K562 (cell line): ENCODE data around the gene TOGARAM2. TPM values are rescaled to one million over a fixed set of nuclear protein-coding genes. Genes with fewer than 3 reads are reported as not detected.

Source experiments
- ATAC-seq: fragments of 200-7000 bp; cut with Tn5 transposase; 3 replicates; pipeline ENCODE4 v1.9.1; 2020; ENCODE audit warnings: moderate library complexity
- BruUV-seq: library from RNA; stranded (reverse); fragments of 400-500 nt; replicated peaks from 2 replicates; lab custom pipeline; 2021; lab: Mats Ljungman, UMichigan
- CTCF ChIA-PET: fragments of 300-600 bp; formaldehyde crosslinking; extraction: SDS; loops from one replicate; lab custom pipeline; 2021; ENCODE audit warnings: low intra/inter-chr PET ratio; lab: Yijun Ruan, JAX
- POLR2A ChIA-PET: fragments of 300-600, 350-650 bp; sonication (Branson Sonifier 250); formaldehyde crosslinking; extraction: SDS; loops from one replicate; lab custom pipeline; 2021; ENCODE audit warnings: antibody characterized with exemption, inconsistent platforms; lab: Yijun Ruan, JAX
- DNase-seq, 4 experiments: peaks; one replicate each; pipeline versions ENCODE4 v3.0.0 to v3.0.0-alpha.2; 2011 to 2018; ENCODE audit warnings: low spot score in 3 of 4, mixed read lengths in 3 of 4; ENCODE audit errors: extremely low read depth in 1 of 4
- FAIRE-seq: peaks from 2 replicates; lab custom pipeline; 2011; peaks lifted over from hg19 to GRCh38; lab: Jason Lieb, UNC
- H2AFZ ChIP-seq: 2 replicates; pipeline ENCODE4 v1.6.0; 2011; ENCODE audit warnings: low read depth, low read length, control low read depth, inconsistent platforms
- H3K27ac ChIP-seq: fragments of 200-600 bp; 3 replicates; pipeline ENCODE4 v1.8.0; 2011; ENCODE audit warnings: low read depth, mild to moderate bottlenecking, control low read depth, inconsistent platforms, low read length, moderate library complexity, mixed read lengths; ENCODE audit errors: extremely low read depth
- H3K27me3 ChIP-seq, 2 experiments: fragments of 300-600 bp in 1 of 2; 2 replicates in 1 of 2; 3 replicates in 1 of 2; pipeline versions ENCODE4 v1.6.0 to v1.8.0; 2011; ENCODE audit warnings: inconsistent platforms in 2 of 2, low read length in 2 of 2, mild to moderate bottlenecking in 1 of 2, mixed read lengths in 1 of 2, moderate library complexity in 1 of 2; ENCODE audit not compliant: control insufficient read depth in 2 of 2, insufficient read depth in 2 of 2
- H3K36me3 ChIP-seq: fragments of 300-600 bp; 3 replicates; pipeline ENCODE4 v1.8.0; 2011; ENCODE audit warnings: mild to moderate bottlenecking, low read length, inconsistent platforms; ENCODE audit not compliant: control insufficient read depth, insufficient read depth
- H3K4me1 ChIP-seq, 2 experiments: fragments of 200-600 bp in 1 of 2; replicated peaks in 1 of 2; 2 replicates in 1 of 2; 3 replicates in 1 of 2; pipeline versions ENCODE4 v1.5.1 to v1.8.0; 2011; ENCODE audit warnings: inconsistent platforms in 2 of 2, low read length in 2 of 2, mild to moderate bottlenecking in 1 of 2, mixed read lengths in 1 of 2, moderate library complexity in 1 of 2; ENCODE audit not compliant: control insufficient read depth in 2 of 2, insufficient read depth in 2 of 2
- H3K4me2 ChIP-seq: 2 replicates; pipeline ENCODE4 v1.6.1; 2011; ENCODE audit warnings: low read length, control low read depth, inconsistent platforms, mixed read lengths; ENCODE audit not compliant: insufficient read depth
- H3K4me3 ChIP-seq: fragments of 200-600 bp; sonication (generic), shearing (Covaris generic); 2 replicates; pipeline ENCODE4 v1.5.1; 2016; ENCODE audit warnings: control low read depth, inconsistent platforms
- H3K79me2 ChIP-seq: fragments of 200-600 bp; 3 replicates; pipeline ENCODE4 v1.8.0; 2011; ENCODE audit warnings: low read length, inconsistent platforms; ENCODE audit not compliant: control insufficient read depth, insufficient read depth
- H3K9ac ChIP-seq, 2 experiments: 2 replicates each; pipeline versions ENCODE4 v1.6.0 to v1.6.1; 2011; ENCODE audit warnings: low read depth in 2 of 2, low read length in 2 of 2, control low read depth in 1 of 2, inconsistent platforms in 1 of 2, mild to moderate bottlenecking in 1 of 2, mixed read lengths in 1 of 2; ENCODE audit not compliant: insufficient read depth in 1 of 2
- H3K9me1 ChIP-seq: one replicate; pipeline ENCODE4 v1.6.0; 2011; ENCODE audit warnings: inconsistent platforms, mild to moderate bottlenecking, low read length, moderate library complexity; ENCODE audit not compliant: control insufficient read depth, insufficient read depth
- H3K9me3 ChIP-seq: replicated peaks from 2 replicates; pipeline ENCODE4 v1.5.1; 2011; ENCODE audit warnings: low read depth, low read length, inconsistent platforms; ENCODE audit not compliant: control insufficient read depth, insufficient read depth
- H4K20me1 ChIP-seq: replicated peaks from 2 replicates; pipeline ENCODE4 v1.6.1; 2011; ENCODE audit warnings: low read length, inconsistent platforms, mixed read lengths; ENCODE audit not compliant: control insufficient read depth, insufficient read depth
- BRD4 ChIP-seq: fragments of 200-600 bp; sonication (generic); IDR thresholded peaks from 2 replicates; pipeline ENCODE4 v1.6.1; 2017; ENCODE audit warnings: inconsistent platforms
- HNRNPK ChIP-seq: fragments of 200-400 bp; formaldehyde crosslinking; IDR thresholded peaks from one replicate; pipeline ENCODE4 v1.6.1; 2018; ENCODE audit warnings: mild to moderate bottlenecking, low read depth, low read length; ENCODE audit not compliant: poor library complexity, severe bottlenecking
- RAD21 ChIP-seq, 2 experiments: fragments of 250-450 bp in 1 of 2; fragments of 450-650 bp in 1 of 2; sonication (Bioruptor Pico) in 1 of 2; formaldehyde crosslinking in 1 of 2; IDR thresholded peaks in 1 of 2; conservative IDR thresholded peaks in 1 of 2; 2 replicates each; pipeline versions ENCODE4 v1.4.0 to v1.8.0; 2020 to 2022; ENCODE audit warnings: mild to moderate bottlenecking in 2 of 2, moderate library complexity in 1 of 2
- SIRT6 ChIP-seq: IDR thresholded peaks from one replicate; pipeline ENCODE4 v1.6.1; 2012; ENCODE audit warnings: low read depth, mild to moderate bottlenecking, control low read depth, inconsistent platforms, low read length, moderate library complexity
- TEAD1 ChIP-seq, 2 experiments: fragments of 450-650 bp in 1 of 2; sonication (generic) in 1 of 2; formaldehyde crosslinking; IDR thresholded peaks; 2 replicates each; pipeline versions ENCODE4 v1.4.0 to v1.8.0; 2020 to 2022; ENCODE audit warnings: mild to moderate bottlenecking in 2 of 2, missing genetic modification reagents in 1 of 2
- ZBED1 ChIP-seq: IDR thresholded peaks from 2 replicates; pipeline ENCODE4 v1.6.1; 2014
- ZNF586 ChIP-seq: fragments of 450-650 bp; formaldehyde crosslinking; conservative IDR thresholded peaks from 2 replicates; pipeline ENCODE4 v1.4.0; 2020; ENCODE audit warnings: mild to moderate bottlenecking, moderate library complexity
- WGBS: fragments of 100-300 bp; shearing (Covaris generic); methylation state at CpG from one replicate; pipeline ENCODE4 v1.1.6; 2016; ENCODE audit warnings: low coverage, mixed read lengths; ENCODE audit not compliant: insufficient coverage; ENCODE audit errors: missing lambda C conversion rate; 5-methylcytosine and 5-hydroxymethylcytosine counted together
- in situ Hi-C: fragments of 300-500 bp; cut with MboI; formaldehyde crosslinking; loops from 4 replicates; pipeline ENCODE4 v1.15.0; 2018; ENCODE audit warnings: inconsistent platforms, mixed read lengths
- intact Hi-C: fragments of 100-400 bp; cut with micrococcal nuclease; formaldehyde crosslinking; loops from 2 replicates; pipeline ENCODE4 v1.14.2; 2022
- polyA plus RNA-seq, 8 experiments: library from polyadenylated mRNA; depleted of rRNA in 4 of 8; stranded (reverse) in 5 of 8; unstranded in 3 of 8; fragments of >200 nt; fragmentation: Nextera tagmentation in 2 of 8; fragmentation: Illumina TruSeq in 1 of 8; extraction: Ambion mirVana in 2 of 8; extraction: Trizol in 1 of 8; gene quantifications; 2 replicates each; pipeline versions ENCODE4 v1.2.1 to v1.2.3, GENCODE V29; 2011 to 2014; ENCODE audit warnings: inconsistent platforms in 1 of 8, missing spikeins in 1 of 8
- total RNA-seq, 7 experiments: library from RNA; depleted of rRNA in 6 of 7; stranded (reverse); fragments of >200 nt in 6 of 7; fragmentation: Illumina TruSeq in 2 of 7; extraction: Trizol in 2 of 7; gene quantifications; 2 replicates each; pipeline versions ENCODE4 v1.2.1 to v1.2.3, GENCODE V29; 2011 to 2021; ENCODE audit warnings: low replicate concordance in 1 of 7
- TF ChIP-seq, protein P1 (sequence below), 2 experiments: fragments of 450-650 bp in 1 of 2; sonication (generic) in 1 of 2; formaldehyde crosslinking in 1 of 2; IDR thresholded peaks; 2 replicates each; pipeline versions ENCODE4 v1.7.1 to v1.9.0; 2016 to 2022; ENCODE audit warnings: inconsistent platforms in 1 of 2, mild to moderate bottlenecking in 1 of 2, missing genetic modification reagents in 1 of 2
- TF ChIP-seq, protein P2 (sequence below): fragments of 450-650 bp; formaldehyde crosslinking; conservative IDR thresholded peaks from 2 replicates; pipeline ENCODE4 v1.4.0; 2022; ENCODE audit warnings: mild to moderate bottlenecking, missing genetic modification characterization

Gene TOGARAM2
- total and polyA plus RNA-seq, 9 of the 15 experiments (the other 6 are each of a cell fraction or from before 2014, with no cell fraction given): not detected

DNA sequence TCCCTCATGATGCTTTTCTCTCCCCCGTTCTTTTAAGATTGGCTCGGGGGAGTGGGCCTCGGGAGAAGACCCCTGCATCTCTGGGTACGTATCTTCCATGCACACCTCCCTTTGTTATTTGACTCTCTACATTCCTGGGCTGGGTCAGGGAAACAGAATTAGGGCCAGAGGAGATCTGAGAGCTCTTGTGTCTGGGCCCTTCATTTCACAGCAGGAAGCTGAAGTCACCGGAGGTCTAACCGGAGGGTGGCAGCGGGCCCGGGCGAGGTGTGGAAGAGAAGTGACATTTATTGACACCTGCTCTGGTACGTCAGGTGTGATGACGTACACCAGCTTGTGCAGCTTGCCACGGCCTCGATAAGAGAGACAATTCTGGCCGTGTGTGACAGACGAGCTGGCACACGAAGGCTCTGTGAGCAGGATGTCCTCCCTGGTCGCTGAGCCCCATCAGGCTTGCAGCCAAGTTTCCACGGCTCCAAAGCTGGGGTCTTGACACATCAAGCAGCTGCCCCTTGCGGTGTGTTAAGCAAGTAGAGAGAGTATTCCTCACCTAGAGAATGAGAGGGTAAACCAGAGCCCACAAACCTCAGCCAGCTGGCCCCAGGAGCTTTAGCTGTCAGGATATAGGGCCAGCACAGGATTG lies 30.4 kb downstream of the TOGARAM2 start (continued):
- no peak for TF ChIP-seq TEAD1 (CRISPR knock-in tag; IDR thresholded peaks at IDR 0.05)

DNA sequence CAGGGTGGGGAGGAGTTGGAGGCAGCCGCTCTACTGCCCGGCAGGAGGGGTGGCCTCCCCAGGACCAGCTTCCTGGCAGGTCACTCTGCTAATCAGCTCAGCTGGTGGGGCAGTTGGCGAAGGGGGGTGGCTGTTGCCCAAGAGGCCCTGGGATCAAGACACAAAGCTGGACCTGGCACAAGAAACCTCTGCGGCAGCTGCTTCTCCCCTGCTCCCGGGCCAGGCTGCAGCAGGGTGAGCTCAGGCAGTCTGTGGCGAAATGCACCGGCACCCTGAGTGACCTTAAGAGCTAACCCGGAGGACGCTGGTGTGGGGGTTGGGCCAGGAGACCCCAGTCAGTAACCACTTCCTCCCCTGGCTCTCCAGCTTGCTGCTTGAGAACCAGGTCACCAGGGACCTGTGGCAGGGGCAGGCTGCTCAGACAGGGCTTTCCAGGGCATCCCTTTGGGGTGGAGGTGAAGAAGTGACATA lies 31.1 kb downstream of the TOGARAM2 start:
- no peak for DNase-seq
- Histone ChIP-seq H3K79me2 (no peaks in the 10 kb centered on the region), H3K4me1 (peaks cover 3% of the 10 kb centered on the region in 2 experiments; a peak in 4 of 5 replicates), H3K36me3 (no peaks in the 10 kb centered on the region), H3K9ac (no peak overlapping the region), H3K4me3 (no peak overlapping the region), H3K27ac (no peak overlapping the region), H4K20me1 (no peaks in the 10 kb centered on the region), H3K4me2 (no peak overlapping the region), H3K27me3 (peaks cover 36 to 82% of the 10 kb centered on the region in 2 experiments), H2AFZ (no peak overlapping the region), H3K9me1 (peaks cover under 1% of the 10 kb centered on the region), H3K9me3 (no peaks in the 10 kb centered on the region)
- ATAC-seq: no peak
- BruUV-seq: no TSS peak
- WGBS: 3% methylated on average over 9 of the region's 9 CpGs
- in situ Hi-C loops: no loop called here
- CTCF ChIA-PET: no interaction called here
- POLR2A ChIA-PET: interaction anchor here (0.7 kb wide), 1 partner anchor 712 kb away, joined by 3 read pairs; no protein-coding TSS in a partner anchor
- intact Hi-C loops: loop anchor here (5.0 kb wide), 1 partner anchor 55 kb away; no protein-coding TSS in a partner anchor
- FAIRE-seq: no peak
- TF ChIP-seq RAD21 (CRISPR knock-in tag; conservative IDR thresholded peaks at IDR 0.05 in 1 of 2, IDR thresholded peaks at IDR 0.05 in 1 of 2): no peak
- no peak for TF ChIP-seq HNRNPK
- TF ChIP-seq SIRT6: no peak
- no peak for TF ChIP-seq ZNF586 (CRISPR knock-in tag)
- TF ChIP-seq, protein P1, sequence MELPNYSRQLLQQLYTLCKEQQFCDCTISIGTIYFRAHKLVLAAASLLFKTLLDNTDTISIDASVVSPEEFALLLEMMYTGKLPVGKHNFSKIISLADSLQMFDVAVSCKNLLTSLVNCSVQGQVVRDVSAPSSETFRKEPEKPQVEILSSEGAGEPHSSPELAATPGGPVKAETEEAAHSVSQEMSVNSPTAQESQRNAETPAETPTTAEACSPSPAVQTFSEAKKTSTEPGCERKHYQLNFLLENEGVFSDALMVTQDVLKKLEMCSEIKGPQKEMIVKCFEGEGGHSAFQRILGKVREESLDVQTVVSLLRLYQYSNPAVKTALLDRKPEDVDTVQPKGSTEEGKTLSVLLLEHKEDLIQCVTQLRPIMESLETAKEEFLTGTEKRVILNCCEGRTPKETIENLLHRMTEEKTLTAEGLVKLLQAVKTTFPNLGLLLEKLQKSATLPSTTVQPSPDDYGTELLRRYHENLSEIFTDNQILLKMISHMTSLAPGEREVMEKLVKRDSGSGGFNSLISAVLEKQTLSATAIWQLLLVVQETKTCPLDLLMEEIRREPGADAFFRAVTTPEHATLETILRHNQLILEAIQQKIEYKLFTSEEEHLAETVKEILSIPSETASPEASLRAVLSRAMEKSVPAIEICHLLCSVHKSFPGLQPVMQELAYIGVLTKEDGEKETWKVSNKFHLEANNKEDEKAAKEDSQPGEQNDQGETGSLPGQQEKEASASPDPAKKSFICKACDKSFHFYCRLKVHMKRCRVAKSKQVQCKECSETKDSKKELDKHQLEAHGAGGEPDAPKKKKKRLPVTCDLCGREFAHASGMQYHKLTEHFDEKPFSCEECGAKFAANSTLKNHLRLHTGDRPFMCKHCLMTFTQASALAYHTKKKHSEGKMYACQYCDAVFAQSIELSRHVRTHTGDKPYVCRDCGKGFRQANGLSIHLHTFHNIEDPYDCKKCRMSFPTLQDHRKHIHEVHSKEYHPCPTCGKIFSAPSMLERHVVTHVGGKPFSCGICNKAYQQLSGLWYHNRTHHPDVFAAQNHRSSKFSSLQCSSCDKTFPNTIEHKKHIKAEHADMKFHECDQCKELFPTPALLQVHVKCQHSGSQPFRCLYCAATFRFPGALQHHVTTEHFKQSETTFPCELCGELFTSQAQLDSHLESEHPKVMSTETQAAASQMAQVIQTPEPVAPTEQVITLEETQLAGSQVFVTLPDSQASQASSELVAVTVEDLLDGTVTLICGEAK (IDR thresholded peaks at IDR 0.05): no peak
- TF ChIP-seq, protein P1 (CRISPR knock-in tag; IDR thresholded peaks at IDR 0.05): no peak
- TF ChIP-seq, protein P2, sequence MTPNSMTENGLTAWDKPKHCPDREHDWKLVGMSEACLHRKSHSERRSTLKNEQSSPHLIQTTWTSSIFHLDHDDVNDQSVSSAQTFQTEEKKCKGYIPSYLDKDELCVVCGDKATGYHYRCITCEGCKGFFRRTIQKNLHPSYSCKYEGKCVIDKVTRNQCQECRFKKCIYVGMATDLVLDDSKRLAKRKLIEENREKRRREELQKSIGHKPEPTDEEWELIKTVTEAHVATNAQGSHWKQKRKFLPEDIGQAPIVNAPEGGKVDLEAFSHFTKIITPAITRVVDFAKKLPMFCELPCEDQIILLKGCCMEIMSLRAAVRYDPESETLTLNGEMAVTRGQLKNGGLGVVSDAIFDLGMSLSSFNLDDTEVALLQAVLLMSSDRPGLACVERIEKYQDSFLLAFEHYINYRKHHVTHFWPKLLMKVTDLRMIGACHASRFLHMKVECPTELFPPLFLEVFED: no peak
- TF ChIP-seq ZBED1: no peak
- no peak for TF ChIP-seq BRD4
